Gastrocnemius medialis (tissue), 4 donors: ENCODE data around the gene EEF1AKMT2. TPM values are rescaled to one million over a fixed set of nuclear protein-coding genes. Genes with fewer than 3 reads are reported as not detected.
A peak's percentile ranks its signal among the peaks of the same experiment; 100 is the strongest.

Source experiments
- ATAC-seq, 2 donors: fragments of 150-250 bp; one replicate each; pipeline ENCODE4 v1.9.1; 2016
- DNase-seq, 2 donors: peaks; one replicate each; pipeline ENCODE4 v3.0.0-alpha.2; 2019
- H3K27ac ChIP-seq, 4 donors: fragments of 200-600 bp; sonication (generic); 1 replicate in 1 of 4; 2 replicates in 3 of 4; pipeline ENCODE4 v1.5.1; 2016 to 2018; ENCODE audit warnings: mild to moderate bottlenecking in 2 of 4, moderate library complexity in 1 of 4
- H3K27me3 ChIP-seq, 3 donors: fragments of 200-600 bp; sonication (generic) in 2 of 3; 1 replicate in 1 of 3; 2 replicates in 2 of 3; pipeline versions ENCODE4 v1.5.1 to v1.6.0; 2016 to 2019; ENCODE audit warnings: mild to moderate bottlenecking in 1 of 3, moderate library complexity in 1 of 3
- H3K36me3 ChIP-seq, 2 donors: fragments of 200-600 bp; sonication (generic) in 1 of 2; one replicate each; pipeline ENCODE4 v1.5.1; 2017 to 2018
- H3K4me1 ChIP-seq, 2 donors: fragments of 200-600 bp; sonication (generic) in 1 of 2; one replicate each; pipeline ENCODE4 v1.5.1; 2016 to 2017; ENCODE audit warnings: mild to moderate bottlenecking in 2 of 2
- H3K4me3 ChIP-seq, 4 donors: fragments of 200-600 bp; sonication (generic) in 3 of 4; 1 replicate in 1 of 4; 2 replicates in 3 of 4; pipeline ENCODE4 v1.5.1; 2016 to 2019; ENCODE audit warnings: mild to moderate bottlenecking in 2 of 4
- H3K9me3 ChIP-seq, 3 donors: fragments of 200-600 bp; sonication (generic) in 2 of 3; 1 replicate in 1 of 3; 2 replicates in 2 of 3; pipeline ENCODE4 v1.5.1; 2016 to 2019
- POLR2A ChIP-seq, 2 donors: fragments of 450-650 bp; IDR thresholded peaks; one replicate each; pipeline ENCODE4 v1.6.1; 2017; ENCODE audit warnings: antibody characterized with exemption in 2 of 2, mild to moderate bottlenecking in 2 of 2, moderate library complexity in 2 of 2
- in situ Hi-C, 4 donors: fragments of 200-750 bp; cut with MboI; loops; one replicate each; pipeline versions ENCODE4 v1.15.0 to v1.8.0; 2017; ENCODE audit warnings: low sequenced_read_pairs in 4 of 4
- intact Hi-C: fragments of 100-400 bp; cut with DNase I; formaldehyde crosslinking; loops from one replicate; pipeline ENCODE4 v1.15.1; 2023; ENCODE audit warnings: low total_unique reads
- total RNA-seq, 4 donors: library from RNA; depleted of rRNA; stranded (reverse); fragments of >200 nt; gene quantifications; one replicate each; pipeline versions ENCODE4 v1.1.0 to v1.2.3, GENCODE V29; 2016
- TF ChIP-seq, protein P1 (sequence below), 5 experiments: fragments of 450-650 bp in 3 of 5; fragments of 200-600 bp in 2 of 5; sonication (generic) in 2 of 5; IDR thresholded peaks in 4 of 5; conservative IDR thresholded peaks in 1 of 5; 1 replicate in 4 of 5; 2 replicates in 1 of 5; pipeline ENCODE4 v1.5.1; 2016 to 2019; ENCODE audit warnings: antibody characterized with exemption in 5 of 5, mild to moderate bottlenecking in 3 of 5, moderate library complexity in 3 of 5

Gene EEF1AKMT2
- total RNA-seq, 4 donors from 2014 or later: 7.9 to 13.5 (median 9.6) TPM

DNA sequence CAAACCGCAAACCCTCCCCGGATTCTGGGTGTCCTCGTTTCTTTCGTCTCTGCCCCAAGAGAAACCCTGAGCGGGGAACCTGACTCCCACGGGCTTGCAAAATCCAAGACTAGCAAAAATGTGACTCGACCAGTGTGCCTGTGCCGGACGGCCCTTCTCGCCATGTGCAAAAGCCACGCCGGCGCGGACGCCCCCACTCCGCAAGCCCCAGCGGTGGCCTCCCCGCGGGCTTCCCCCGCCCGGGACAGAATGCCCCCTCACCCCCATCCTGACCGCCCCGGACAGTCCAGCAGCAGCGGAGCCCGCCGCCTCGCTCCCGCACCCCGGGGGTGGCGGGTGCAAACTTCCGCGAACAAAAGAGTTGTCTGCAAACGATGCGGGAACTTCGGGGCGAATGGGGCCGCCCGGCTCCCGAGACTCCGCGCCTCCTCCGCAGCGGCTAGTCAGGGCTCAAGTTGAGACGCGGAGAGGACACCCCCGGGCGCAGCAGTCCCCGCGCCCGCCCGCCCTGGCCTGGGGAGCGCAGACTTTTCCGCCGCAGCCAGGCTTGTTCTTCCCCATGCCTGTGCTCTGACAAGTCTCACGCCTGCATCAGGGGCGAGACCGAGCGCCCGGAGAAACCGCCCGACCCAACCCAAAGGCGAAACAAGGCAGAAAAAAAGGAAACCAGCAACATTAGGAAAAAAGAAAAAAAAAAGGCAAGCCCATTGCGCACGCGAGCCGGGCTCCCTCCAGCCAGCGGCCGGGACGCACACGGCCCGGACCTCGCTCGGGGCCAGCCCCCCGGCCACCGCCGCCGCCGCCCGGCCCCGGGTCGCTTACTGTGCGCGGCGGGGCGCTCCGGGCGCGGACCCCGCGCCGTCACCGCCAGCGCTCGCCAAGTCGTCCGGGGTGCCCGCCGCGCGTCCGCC is 48.2 kb downstream of the EEF1AKMT2 start:
- in situ Hi-C loops: loop anchor here (5.0 to 25.0 kb wide), 5 partner anchors 56 to 206 kb away; no protein-coding TSS in a partner anchor
- H3K9me3 ChIP-seq: no peaks in the 10 kb centered on the region
- peaks cover 56 to 62% of the 10 kb centered on the region in 2 donors for H3K4me1 ChIP-seq
- DNase-seq (peak in 1 of 2 donors; percentile 62), ATAC-seq (peak; percentile 1 to 22)
- intact Hi-C loops: loop anchor here (2.0 to 5.0 kb wide), 4 partner anchors 56 to 213 kb away; no protein-coding TSS in a partner anchor
- TF ChIP-seq, protein P1, sequence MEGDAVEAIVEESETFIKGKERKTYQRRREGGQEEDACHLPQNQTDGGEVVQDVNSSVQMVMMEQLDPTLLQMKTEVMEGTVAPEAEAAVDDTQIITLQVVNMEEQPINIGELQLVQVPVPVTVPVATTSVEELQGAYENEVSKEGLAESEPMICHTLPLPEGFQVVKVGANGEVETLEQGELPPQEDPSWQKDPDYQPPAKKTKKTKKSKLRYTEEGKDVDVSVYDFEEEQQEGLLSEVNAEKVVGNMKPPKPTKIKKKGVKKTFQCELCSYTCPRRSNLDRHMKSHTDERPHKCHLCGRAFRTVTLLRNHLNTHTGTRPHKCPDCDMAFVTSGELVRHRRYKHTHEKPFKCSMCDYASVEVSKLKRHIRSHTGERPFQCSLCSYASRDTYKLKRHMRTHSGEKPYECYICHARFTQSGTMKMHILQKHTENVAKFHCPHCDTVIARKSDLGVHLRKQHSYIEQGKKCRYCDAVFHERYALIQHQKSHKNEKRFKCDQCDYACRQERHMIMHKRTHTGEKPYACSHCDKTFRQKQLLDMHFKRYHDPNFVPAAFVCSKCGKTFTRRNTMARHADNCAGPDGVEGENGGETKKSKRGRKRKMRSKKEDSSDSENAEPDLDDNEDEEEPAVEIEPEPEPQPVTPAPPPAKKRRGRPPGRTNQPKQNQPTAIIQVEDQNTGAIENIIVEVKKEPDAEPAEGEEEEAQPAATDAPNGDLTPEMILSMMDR (IDR thresholded peaks at IDR 0.05 in 4 of 5, conservative IDR thresholded peaks at IDR 0.05 in 1 of 5): no peak
- peak in 1 of 2 donors; percentile 24 for TF ChIP-seq POLR2A (IDR thresholded peaks at IDR 0.05)
- peak overlapping the region; percentile 69 to 88 (median 78) for H3K4me3 ChIP-seq
- peak overlapping the region; percentile 92 to 97 (median 92) for H3K27ac ChIP-seq
- H3K27me3 ChIP-seq: no peaks in the 10 kb centered on the region
- H3K36me3 ChIP-seq: no peaks in the 10 kb centered on the region

DNA sequence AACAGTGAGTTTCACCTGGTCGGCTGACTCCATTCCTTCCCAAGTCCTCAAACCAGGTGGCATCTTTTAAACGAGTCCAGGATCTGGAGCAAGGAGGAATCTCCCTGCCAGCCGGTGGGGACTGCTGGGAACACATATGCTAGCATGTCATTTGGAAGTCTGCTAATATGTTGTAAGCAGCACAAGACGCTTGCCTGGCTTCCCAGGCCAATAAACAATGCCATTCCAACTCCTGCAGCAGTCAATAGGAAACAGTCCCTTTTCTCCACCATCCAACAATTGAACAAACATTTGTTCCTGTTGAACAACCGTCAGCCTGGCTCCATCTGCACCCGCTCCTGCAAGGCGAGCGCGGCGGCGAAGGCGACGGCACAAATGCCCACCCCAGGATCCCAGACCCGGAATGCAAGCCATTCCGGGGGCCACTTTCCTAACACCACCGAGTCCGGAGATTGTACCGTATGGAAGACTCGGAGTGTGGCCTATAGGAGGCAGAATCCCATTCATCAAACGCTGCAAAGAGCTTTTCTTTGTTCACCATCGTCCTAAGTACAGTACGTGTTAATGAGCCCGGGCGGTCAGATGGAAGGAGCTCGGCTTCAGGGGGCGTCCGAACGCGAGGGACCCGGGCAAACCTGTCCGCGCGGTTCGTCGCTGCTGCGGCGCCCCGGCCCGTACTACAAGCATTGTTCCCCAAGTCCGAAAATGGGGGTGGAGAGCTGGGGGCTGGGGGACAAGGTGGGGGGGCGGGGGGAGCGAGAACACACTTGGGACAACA is 49.1 kb downstream of the EEF1AKMT2 start:
- Histone ChIP-seq H3K27ac (peak overlapping the region; percentile 92 to 97 (median 92)), H3K9me3 (no peaks in the 10 kb centered on the region), H3K4me3 (peak overlapping the region; percentile 69 to 88 (median 78)), H3K27me3 (no peaks in the 10 kb centered on the region), H3K36me3 (no peaks in the 10 kb centered on the region), H3K4me1 (peaks cover 63 to 64% of the 10 kb centered on the region in 2 donors)
- in situ Hi-C loops (loop anchor here (5.0 to 25.0 kb wide), 5 partner anchors 55 to 205 kb away; no protein-coding TSS in a partner anchor), intact Hi-C loops (loop anchor here (5.0 kb wide), 2 partner anchors 55 to 95 kb away; no protein-coding TSS in a partner anchor)
- TF ChIP-seq POLR2A (IDR thresholded peaks at IDR 0.05): peak; percentile 59 to 61
- TF ChIP-seq, protein P1 (IDR thresholded peaks at IDR 0.05 in 4 of 5, conservative IDR thresholded peaks at IDR 0.05 in 1 of 5): peak in 2 of 5 experiments; percentile 15 to 30
- peak; percentile 33 to 46 for ATAC-seq
- peak; percentile 81 to 83 for DNase-seq

DNA sequence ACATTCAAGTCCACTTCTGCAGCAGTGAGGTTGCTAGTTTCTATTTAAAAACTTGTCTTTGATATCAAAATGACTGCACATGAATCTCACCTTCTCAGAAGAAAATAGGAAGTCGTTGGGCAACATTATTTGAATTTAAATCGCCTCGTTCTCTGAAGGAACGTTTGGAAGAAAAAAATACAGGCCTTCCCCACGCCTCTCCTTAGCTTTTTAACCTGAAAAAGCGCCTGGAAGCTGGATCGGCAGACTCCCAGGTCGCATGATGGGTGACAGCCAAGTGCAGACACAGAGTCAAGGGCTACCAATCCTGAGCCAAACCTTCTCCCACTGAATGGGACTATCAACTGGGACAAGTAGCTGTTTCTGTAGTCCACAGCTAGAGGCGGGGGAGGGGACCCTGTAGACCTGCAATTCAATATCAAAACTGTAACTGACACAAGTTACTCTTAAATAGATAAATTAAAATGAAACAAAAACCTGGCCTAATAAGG is 49.7 kb downstream of the EEF1AKMT2 start:
- peak overlapping the region; percentile 69 to 88 (median 78) for H3K4me3 ChIP-seq
- no peak for TF ChIP-seq POLR2A (IDR thresholded peaks at IDR 0.05)

DNA sequence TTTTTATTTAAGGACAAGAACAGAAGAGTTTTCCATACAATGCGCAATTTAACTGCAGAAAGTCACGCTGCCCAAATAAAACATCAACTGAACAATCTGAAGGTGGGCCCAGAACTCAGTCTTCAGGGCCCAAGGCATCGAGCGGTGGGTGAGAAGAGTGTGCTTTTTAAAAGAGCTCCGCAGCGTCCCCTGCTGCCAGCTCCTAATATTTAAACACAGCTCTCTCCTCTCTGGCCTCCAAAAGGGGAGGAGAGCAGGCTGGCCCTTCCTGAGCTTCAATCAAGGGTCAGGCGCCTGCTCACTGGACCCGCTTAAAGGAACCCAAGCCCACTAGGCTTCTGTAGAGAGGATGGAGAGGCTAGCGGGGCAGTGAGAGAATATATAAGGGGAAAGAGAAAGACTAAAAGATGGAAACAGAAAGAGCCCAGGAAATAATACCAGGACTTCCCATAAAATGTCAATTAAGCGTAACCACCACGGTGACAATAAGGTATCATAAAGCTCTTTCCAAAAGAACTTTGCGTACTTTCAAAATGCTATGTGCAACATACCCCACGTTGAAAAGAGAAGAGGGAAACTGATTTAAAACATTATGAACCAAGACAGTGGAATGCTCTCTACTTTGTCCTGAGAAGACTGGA is 50.3 kb downstream of the EEF1AKMT2 start:
- H3K4me1 ChIP-seq: peaks cover 73 to 76% of the 10 kb centered on the region in 2 donors
- H3K27me3 ChIP-seq: no peaks in the 10 kb centered on the region
- H3K4me3 ChIP-seq: peak overlapping the region; percentile 69 to 88 (median 78)
- TF ChIP-seq, protein P1 (IDR thresholded peaks at IDR 0.05 in 4 of 5, conservative IDR thresholded peaks at IDR 0.05 in 1 of 5): peak; percentile 87 to 98 (median 96)
- peak; percentile 31 to 47 for TF ChIP-seq POLR2A (IDR thresholded peaks at IDR 0.05)
- intact Hi-C loops: loop anchor here (1.0 to 5.0 kb wide), 6 partner anchors 21 to 175 kb away; no protein-coding TSS in a partner anchor
- ATAC-seq: peak; percentile 42 to 54
- no peaks in the 10 kb centered on the region for H3K9me3 ChIP-seq
- peak overlapping the region; percentile 92 to 97 (median 92) for H3K27ac ChIP-seq
- in situ Hi-C loops: loop anchor here (5.0 to 25.0 kb wide), 5 partner anchors 54 to 204 kb away; no protein-coding TSS in a partner anchor
- no peaks in the 10 kb centered on the region for H3K36me3 ChIP-seq
- peak; percentile 82 to 90 for DNase-seq

More for the DNA sequence above, 49.7 kb downstream of the EEF1AKMT2 start:
- H3K9me3 ChIP-seq: no peaks in the 10 kb centered on the region
- DNase-seq: no peak
- in situ Hi-C loops (loop anchor here (5.0 to 25.0 kb wide), 5 partner anchors 55 to 205 kb away; no protein-coding TSS in a partner anchor), intact Hi-C loops (loop anchor here (1.0 to 5.0 kb wide), 6 partner anchors 21 to 175 kb away; no protein-coding TSS in a partner anchor)
- ATAC-seq: peak in 1 of 2 donors; percentile 6
- peak overlapping the region; percentile 92 to 97 (median 92) for H3K27ac ChIP-seq
- peaks cover 67 to 71% of the 10 kb centered on the region in 2 donors for H3K4me1 ChIP-seq
- H3K36me3 ChIP-seq: no peaks in the 10 kb centered on the region
- no peaks in the 10 kb centered on the region for H3K27me3 ChIP-seq
